ENCODE results near the gene GAL.
A peak's percentile ranks its signal among the peaks of the same experiment; 100 is the strongest.
"Not testable (repeated sequence)": the region's sequence is repeated elsewhere in the genome, so short reads cannot be mapped to it uniquely, and the experiment has no call there.

GAL gene

GRCh38 chr11:68684385-68685356 is at the start of gene GAL:
TSS of gene GAL (plus strand) at chr11:68684544. CDS start at chr11:68684924, 380 bp downstream.
- H3K27ac ChIP-seq (ENCODE audit: low read length): no peak within 1 kb of the TSS
- peak within 1 kb of the TSS; percentile 64 for H3K4me3 ChIP-seq (ENCODE audit: low read length)
- H3K9ac ChIP-seq (ENCODE audit: low read depth, low read length): peak within 1 kb of the TSS; percentile 63
- peaks cover 34% of the 10 kb centered on the region for H3K36me3 ChIP-seq (ENCODE audit: insufficient read depth, low read depth, low read length)
- peaks cover under 1% of the 10 kb centered on the region; the same call in 1 of the 2 replicates for H3K4me1 ChIP-seq (ENCODE audit: insufficient read depth, low read length)
- H3K9me3 ChIP-seq (ENCODE audit: insufficient read depth, low read depth, low read length): no peaks in the 10 kb centered on the region
- peaks cover 47% of the 10 kb centered on the region for H3K27me3 ChIP-seq (ENCODE audit: insufficient read depth, low read length)

GRCh38 chr11:68634606-68635005 is 49.7 kb upstream of the GAL start:
- not testable (repeated sequence) for H3K4me3 ChIP-seq (ENCODE audit: low read length); H3K9ac ChIP-seq (ENCODE audit: low read depth, low read length); H3K9me3 ChIP-seq (ENCODE audit: insufficient read depth, low read depth, low read length); H3K27ac ChIP-seq (ENCODE audit: low read length); H3K4me1 ChIP-seq (ENCODE audit: insufficient read depth, low read length); H3K36me3 ChIP-seq (ENCODE audit: insufficient read depth, low read depth, low read length); H3K27me3 ChIP-seq (ENCODE audit: insufficient read depth, low read length)

- H3K4me1 ChIP-seq (ENCODE audit: insufficient read depth, low read length); H3K9me3 ChIP-seq (ENCODE audit: insufficient read depth, low read depth, low read length); H3K27me3 ChIP-seq (ENCODE audit: insufficient read depth, low read length); H3K27ac ChIP-seq (ENCODE audit: low read length); H3K36me3 ChIP-seq (ENCODE audit: insufficient read depth, low read depth, low read length); H3K4me3 ChIP-seq (ENCODE audit: low read length); H3K9ac ChIP-seq (ENCODE audit: low read depth, low read length): not testable (repeated sequence)
These were observed 49.2 kb upstream of the GAL start for GRCh38 chr11:68635172-68635571.

GRCh38 chr11:68635883-68636282 is 48.5 kb upstream of the GAL start:
- H3K36me3 ChIP-seq (ENCODE audit: insufficient read depth, low read depth, low read length); H3K27ac ChIP-seq (ENCODE audit: low read length); H3K4me3 ChIP-seq (ENCODE audit: low read length); H3K4me1 ChIP-seq (ENCODE audit: insufficient read depth, low read length); H3K9ac ChIP-seq (ENCODE audit: low read depth, low read length); H3K27me3 ChIP-seq (ENCODE audit: insufficient read depth, low read length); H3K9me3 ChIP-seq (ENCODE audit: insufficient read depth, low read depth, low read length): not testable (repeated sequence)

GRCh38 chr11:68639322-68639721 is 45.0 kb upstream of the GAL start:
- not testable (repeated sequence) for H3K36me3 ChIP-seq (ENCODE audit: insufficient read depth, low read depth, low read length); H3K4me3 ChIP-seq (ENCODE audit: low read length); H3K27ac ChIP-seq (ENCODE audit: low read length); H3K4me1 ChIP-seq (ENCODE audit: insufficient read depth, low read length); H3K9me3 ChIP-seq (ENCODE audit: insufficient read depth, low read depth, low read length); H3K9ac ChIP-seq (ENCODE audit: low read depth, low read length); H3K27me3 ChIP-seq (ENCODE audit: insufficient read depth, low read length)

GRCh38 chr11:68641880-68642279 is 42.5 kb upstream of the GAL start:
- no peak overlapping the region for H3K4me3 ChIP-seq (ENCODE audit: low read length)
- peaks cover 4% of the 10 kb centered on the region for H3K4me1 ChIP-seq (ENCODE audit: insufficient read depth, low read length)
- no peaks in the 10 kb centered on the region for H3K27me3 ChIP-seq (ENCODE audit: insufficient read depth, low read length)
- no peaks in the 10 kb centered on the region for H3K36me3 ChIP-seq (ENCODE audit: insufficient read depth, low read depth, low read length)
- H3K9ac ChIP-seq (ENCODE audit: low read depth, low read length): no peak overlapping the region
- H3K9me3 ChIP-seq (ENCODE audit: insufficient read depth, low read depth, low read length): no peaks in the 10 kb centered on the region
- no peak overlapping the region for H3K27ac ChIP-seq (ENCODE audit: low read length)

- no peaks in the 10 kb centered on the region for H3K27me3 ChIP-seq (ENCODE audit: insufficient read depth, low read length)
- peaks cover 4% of the 10 kb centered on the region for H3K4me1 ChIP-seq (ENCODE audit: insufficient read depth, low read length)
- H3K36me3 ChIP-seq (ENCODE audit: insufficient read depth, low read depth, low read length): no peaks in the 10 kb centered on the region
- no peak overlapping the region for H3K27ac ChIP-seq (ENCODE audit: low read length)
- H3K9me3 ChIP-seq (ENCODE audit: insufficient read depth, low read depth, low read length): no peaks in the 10 kb centered on the region
- H3K9ac ChIP-seq (ENCODE audit: low read depth, low read length): no peak overlapping the region
- H3K4me3 ChIP-seq (ENCODE audit: low read length): no peak overlapping the region
These were observed 40.8 kb upstream of the GAL start for GRCh38 chr11:68643585-68643984.

- no peaks in the 10 kb centered on the region for H3K36me3 ChIP-seq (ENCODE audit: insufficient read depth, low read depth, low read length)
- H3K4me1 ChIP-seq (ENCODE audit: insufficient read depth, low read length): peaks cover 4% of the 10 kb centered on the region; the same call in 1 of the 2 replicates
- no peaks in the 10 kb centered on the region for H3K27me3 ChIP-seq (ENCODE audit: insufficient read depth, low read length)
- no peak overlapping the region for H3K27ac ChIP-seq (ENCODE audit: low read length)
- no peak overlapping the region for H3K9ac ChIP-seq (ENCODE audit: low read depth, low read length)
- H3K4me3 ChIP-seq (ENCODE audit: low read length): no peak overlapping the region
- H3K9me3 ChIP-seq (ENCODE audit: insufficient read depth, low read depth, low read length): no peaks in the 10 kb centered on the region
These were observed 37.5 kb upstream of the GAL start for GRCh38 chr11:68646832-68647231.

- Histone ChIP-seq H3K4me1 (ENCODE audit: insufficient read depth, low read length) (no peaks in the 10 kb centered on the region; the same call in 1 of the 2 replicates), H3K9ac (ENCODE audit: low read depth, low read length) (no peak overlapping the region), H3K36me3 (ENCODE audit: insufficient read depth, low read depth, low read length) (no peaks in the 10 kb centered on the region), H3K9me3 (ENCODE audit: insufficient read depth, low read depth, low read length) (no peaks in the 10 kb centered on the region), H3K4me3 (ENCODE audit: low read length) (no peak overlapping the region), H3K27ac (ENCODE audit: low read length) (no peak overlapping the region), H3K27me3 (ENCODE audit: insufficient read depth, low read length) (no peaks in the 10 kb centered on the region)
These were observed 34.3 kb upstream of the GAL start for GRCh38 chr11:68649851-68650555.

- no peaks in the 10 kb centered on the region; the same call in 1 of the 2 replicates for H3K4me1 ChIP-seq (ENCODE audit: insufficient read depth, low read length)
- no peaks in the 10 kb centered on the region for H3K27me3 ChIP-seq (ENCODE audit: insufficient read depth, low read length)
- H3K27ac ChIP-seq (ENCODE audit: low read length): no peak overlapping the region
- no peaks in the 10 kb centered on the region for H3K36me3 ChIP-seq (ENCODE audit: insufficient read depth, low read depth, low read length)
- H3K9ac ChIP-seq (ENCODE audit: low read depth, low read length): no peak overlapping the region
- 0 out of 2 replicates have a peak, but pooled peaks cover 4% of the 10 kb centered on the region for H3K9me3 ChIP-seq (ENCODE audit: insufficient read depth, low read depth, low read length)
- no peak overlapping the region for H3K4me3 ChIP-seq (ENCODE audit: low read length)
These were observed 33.5 kb upstream of the GAL start for GRCh38 chr11:68650801-68651200.

GRCh38 chr11:68651208-68651984 is 32.9 kb upstream of the GAL start:
- H3K27ac ChIP-seq (ENCODE audit: low read length): no peak overlapping the region
- H3K9ac ChIP-seq (ENCODE audit: low read depth, low read length): no peak overlapping the region
- no peaks in the 10 kb centered on the region for H3K36me3 ChIP-seq (ENCODE audit: insufficient read depth, low read depth, low read length)
- no peaks in the 10 kb centered on the region for H3K27me3 ChIP-seq (ENCODE audit: insufficient read depth, low read length)
- no peaks in the 10 kb centered on the region; the same call in 1 of the 2 replicates for H3K4me1 ChIP-seq (ENCODE audit: insufficient read depth, low read length)
- H3K4me3 ChIP-seq (ENCODE audit: low read length): no peak overlapping the region
- H3K9me3 ChIP-seq (ENCODE audit: insufficient read depth, low read depth, low read length): 0 out of 2 replicates have a peak, but pooled peaks cover 4% of the 10 kb centered on the region
